Measurements from ENCODE around the gene ZBTB7B. TPM values are rescaled to one million over a fixed set of nuclear protein-coding genes. Genes with fewer than 3 reads are reported as not detected.

The ZBTB7B gene
- total RNA-seq, 1 donor from 2014 or later = 24.9 TPM

- peak; percentile 55 for DNase-seq
These were observed 1.3 kb downstream of the ZBTB7B start for GRCh38 chr1:155003766-155004351.

GRCh38 chr1:155004352-155005075 lies 1.9 kb downstream of the ZBTB7B start:
- no peak for DNase-seq

- DNase-seq = peak; percentile 58
These were observed 2.7 kb downstream of the ZBTB7B start for GRCh38 chr1:155005076-155006011.

GRCh38 chr1:155006601-155007101 lies 4.0 kb downstream of the ZBTB7B start:
- DNase-seq = peak; percentile 64

DNA sequence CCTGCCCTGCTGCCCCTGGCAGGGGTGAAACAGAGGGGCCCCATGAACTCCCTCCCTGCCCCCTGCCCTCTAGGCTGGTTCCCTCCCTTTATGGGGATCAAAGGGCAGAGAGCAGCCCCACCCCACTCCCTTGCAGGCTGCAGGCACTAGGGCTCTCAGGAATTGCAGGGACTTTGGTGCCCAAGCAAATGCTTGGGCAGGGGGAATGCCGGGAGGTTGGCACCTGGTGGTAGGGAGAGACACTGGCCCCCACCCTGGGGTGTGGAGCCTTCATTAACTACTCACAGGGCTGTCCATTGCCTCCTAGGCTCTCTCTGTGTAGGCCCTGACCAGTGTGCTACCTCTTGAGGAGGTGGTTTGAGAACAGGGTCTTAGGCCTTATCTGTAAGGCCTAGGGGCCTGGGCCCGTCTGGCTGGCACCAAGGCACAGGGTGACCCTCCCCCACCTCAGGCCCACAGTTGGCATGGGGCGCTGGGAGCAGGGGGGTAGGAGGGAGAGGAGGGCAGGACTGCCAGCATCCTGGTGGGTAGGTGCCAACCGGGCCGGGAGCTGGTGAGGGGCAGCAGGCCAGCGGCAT lies 4.7 kb downstream of the ZBTB7B start:
- DNase-seq = no peak

DNA sequence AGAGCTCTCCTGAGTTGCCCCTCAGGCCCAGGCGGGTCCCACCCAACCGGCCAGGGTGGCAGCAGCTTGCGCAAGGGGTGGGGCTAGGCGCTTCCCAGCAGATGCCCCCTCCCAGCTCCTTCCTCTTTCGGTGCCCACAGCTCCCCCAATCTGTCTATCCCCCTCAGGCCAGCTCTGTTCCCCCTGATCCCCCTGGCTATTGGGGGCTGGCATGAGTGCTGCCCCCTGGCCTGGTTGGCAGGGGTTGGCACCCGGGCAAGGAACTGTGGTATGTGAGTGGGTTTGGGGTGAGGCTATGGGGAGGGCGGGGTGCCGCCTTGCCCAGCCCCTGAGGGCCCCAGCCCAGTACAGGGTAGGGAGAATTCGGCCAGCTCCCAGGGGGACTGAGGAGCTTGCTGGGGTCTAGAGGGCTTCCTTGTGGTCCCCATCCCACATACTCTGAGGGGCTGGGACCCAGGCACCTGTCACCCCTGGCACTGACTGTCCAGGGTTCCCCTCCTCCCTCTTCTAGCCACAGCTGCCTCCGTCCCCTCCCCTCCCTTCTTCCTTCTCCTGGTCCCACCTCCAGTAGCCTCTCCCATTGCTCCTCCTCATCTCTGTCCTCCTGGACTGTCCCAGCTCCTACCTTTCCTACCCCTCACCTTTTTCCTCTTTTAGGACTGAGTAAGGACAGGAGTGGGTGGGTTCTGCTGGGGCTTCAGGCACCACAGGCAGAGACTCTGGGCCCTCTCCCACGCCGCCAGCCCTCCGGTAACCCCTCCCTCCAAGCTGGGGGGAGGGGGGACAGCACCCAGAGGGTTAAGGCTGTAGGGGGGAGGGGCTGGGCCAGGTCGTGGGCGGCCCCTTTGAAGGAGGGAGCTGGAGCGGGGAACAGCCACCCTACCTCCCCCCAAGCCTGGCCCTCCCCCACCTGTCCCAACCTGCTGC lies 5.7 kb downstream of the ZBTB7B start:
- no peak for DNase-seq

DNA sequence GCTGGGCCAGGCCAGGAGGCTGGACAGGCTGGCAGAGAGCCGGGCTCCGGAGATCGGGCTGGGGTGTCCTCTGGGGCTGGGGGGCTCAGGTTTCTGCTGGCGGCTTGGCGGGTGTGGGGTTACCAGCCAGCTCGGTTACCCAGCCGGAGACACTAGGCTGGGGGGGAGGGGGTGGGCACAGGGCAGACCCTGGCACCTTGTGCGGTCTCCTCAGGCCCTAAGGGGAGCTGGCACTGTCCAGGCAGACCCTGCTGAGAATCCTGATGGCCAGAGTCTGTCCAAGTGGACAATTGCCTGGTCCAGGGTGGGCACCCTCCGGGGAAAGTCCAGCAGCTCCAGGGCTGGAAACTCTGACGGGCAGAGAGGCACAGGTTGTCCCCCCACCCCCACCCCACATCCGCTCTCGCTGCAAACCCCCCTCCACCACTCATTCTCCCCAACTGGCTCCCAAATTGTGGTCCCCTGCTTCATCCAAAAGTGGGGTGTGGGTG lies 6.7 kb downstream of the ZBTB7B start:
- no peak for DNase-seq

GRCh38 chr1:155009742-155010141 lies 7.1 kb downstream of the ZBTB7B start:
- no peak for DNase-seq

DNA sequence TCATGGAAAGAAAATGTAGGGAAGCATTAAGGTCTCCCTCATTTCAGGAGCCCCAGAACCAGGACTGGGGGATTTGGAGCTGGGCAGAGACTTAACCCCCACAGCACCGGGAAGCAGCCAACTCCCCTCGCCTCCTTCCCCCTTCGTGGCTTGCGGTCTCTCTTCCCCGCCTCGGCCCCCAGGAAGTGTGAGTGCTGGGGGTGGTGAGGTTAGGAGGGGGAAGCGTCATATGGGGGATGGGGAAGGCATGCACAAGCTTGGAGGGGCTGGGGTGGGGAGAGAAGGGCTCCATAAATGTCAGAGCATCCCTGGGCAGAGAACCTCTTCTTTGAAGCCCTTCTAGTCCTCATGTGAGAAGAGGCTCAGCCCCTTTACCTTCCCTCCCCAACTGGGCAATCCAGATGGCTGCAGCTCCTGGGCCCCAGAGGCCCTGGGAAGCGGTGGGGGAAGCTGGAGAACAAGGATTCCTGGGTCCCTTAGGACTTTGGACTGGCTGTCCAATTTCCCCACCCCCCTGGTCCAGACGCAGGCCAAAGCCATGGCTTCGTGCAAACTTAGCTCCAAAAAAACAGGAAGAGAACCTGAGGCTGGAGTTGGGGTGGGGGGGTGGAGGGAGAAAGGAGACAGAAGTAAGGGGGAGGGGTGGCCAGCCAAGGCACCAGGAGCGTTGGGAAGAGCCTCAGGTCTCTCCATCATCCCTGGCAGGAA lies 7.8 kb downstream of the ZBTB7B start:
- no peak for DNase-seq

- DNase-seq = no peak
These were observed 8.4 kb downstream of the ZBTB7B start for GRCh38 chr1:155011004-155011416.

GRCh38 chr1:155011437-155012025 lies 8.9 kb downstream of the ZBTB7B start:
- no peak for DNase-seq

GRCh38 chr1:155012026-155012546 lies 9.5 kb downstream of the ZBTB7B start:
- peak; percentile 73 for DNase-seq

DNA sequence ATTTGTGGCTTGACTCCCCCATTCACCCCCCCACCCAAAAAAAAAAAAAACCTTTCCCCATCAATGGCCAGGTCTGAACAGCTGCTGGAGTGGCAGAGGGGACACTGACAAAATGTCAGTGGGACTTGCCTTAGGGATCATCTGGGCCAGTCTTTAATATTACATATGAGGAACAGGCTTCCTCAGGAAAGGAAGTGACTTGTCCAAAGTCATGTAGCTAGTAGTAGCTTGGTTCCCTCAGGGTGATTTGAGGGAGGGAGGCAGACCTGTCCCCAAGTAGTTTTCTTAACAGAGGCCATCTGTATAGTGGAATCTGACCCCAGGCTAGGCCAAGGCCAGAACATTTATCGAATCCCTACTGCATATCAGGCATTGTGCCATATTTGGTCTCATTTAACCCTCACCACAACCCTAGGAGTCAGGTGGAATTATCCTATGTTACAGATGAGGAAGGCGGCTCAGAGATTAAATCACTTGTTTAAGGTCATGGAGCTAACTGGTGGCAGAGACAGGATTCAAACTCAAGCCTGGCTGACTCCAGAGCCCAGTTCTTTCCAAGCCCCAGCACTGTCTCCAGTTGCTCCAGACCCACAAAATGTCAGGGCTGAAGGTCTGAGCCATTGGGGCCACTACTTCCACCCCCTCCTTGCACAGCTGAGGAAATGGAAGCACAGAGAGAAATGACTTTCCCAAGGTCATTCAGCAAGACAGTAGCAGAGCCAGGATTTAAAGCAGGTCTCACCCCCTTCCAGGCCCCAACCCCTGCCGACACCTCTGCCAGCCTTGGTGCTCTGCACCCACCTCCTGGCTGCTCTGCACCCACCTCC lies 10.4 kb downstream of the ZBTB7B start:
- no peak for DNase-seq

GRCh38 chr1:155013632-155014031 lies 11.0 kb downstream of the ZBTB7B start:
- DNase-seq = no peak

DNA sequence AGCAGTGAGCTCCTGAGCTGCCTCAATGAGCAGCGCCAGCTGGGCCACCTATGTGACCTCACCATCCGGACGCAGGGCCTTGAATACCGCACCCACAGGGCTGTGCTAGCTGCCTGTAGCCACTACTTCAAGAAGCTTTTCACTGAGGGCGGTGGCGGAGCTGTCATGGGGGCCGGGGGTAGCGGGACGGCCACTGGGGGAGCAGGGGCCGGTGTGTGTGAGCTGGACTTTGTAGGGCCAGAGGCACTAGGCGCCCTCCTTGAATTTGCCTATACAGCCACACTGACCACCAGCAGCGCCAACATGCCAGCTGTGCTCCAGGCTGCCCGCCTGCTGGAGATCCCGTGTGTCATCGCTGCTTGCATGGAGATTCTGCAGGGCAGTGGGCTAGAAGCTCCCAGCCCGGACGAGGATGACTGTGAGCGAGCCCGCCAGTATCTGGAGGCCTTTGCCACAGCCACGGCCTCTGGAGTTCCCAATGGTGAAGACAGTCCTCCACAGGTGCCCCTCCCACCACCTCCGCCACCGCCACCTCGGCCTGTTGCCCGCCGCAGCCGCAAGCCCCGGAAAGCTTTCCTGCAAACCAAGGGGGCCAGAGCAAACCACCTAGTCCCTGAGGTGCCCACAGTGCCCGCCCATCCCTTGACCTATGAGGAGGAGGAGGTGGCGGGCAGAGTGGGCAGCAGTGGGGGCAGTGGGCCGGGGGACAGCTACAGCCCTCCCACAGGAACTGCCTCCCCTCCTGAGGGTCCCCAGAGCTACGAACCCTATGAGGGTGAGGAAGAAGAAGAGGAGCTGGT lies 12.3 kb downstream of the ZBTB7B start:
- no peak for DNase-seq

GRCh38 chr1:155015527-155016230 lies 13.1 kb downstream of the ZBTB7B start:
- no peak for DNase-seq

DNA sequence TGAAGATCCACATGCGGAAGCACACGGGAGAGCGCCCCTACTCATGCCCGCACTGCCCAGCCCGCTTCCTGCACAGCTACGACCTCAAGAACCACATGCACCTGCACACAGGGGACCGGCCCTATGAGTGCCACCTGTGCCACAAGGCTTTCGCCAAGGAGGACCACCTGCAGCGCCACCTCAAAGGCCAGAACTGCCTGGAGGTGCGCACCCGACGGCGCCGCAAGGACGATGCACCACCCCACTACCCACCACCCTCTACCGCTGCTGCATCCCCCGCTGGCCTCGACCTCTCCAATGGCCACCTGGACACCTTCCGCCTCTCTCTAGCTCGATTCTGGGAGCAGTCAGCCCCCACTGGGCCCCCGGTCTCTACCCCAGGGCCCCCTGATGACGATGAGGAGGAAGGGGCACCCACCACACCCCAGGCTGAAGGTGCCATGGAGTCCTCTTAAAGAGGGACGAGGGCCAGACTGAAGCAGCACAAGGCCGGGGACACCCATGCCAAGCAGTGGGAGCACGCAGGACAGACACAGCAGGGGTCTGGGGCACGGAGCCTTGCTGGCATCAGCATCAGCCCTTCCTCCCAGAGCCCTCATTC lies 13.7 kb downstream of the ZBTB7B start:
- no peak for DNase-seq

All from tongue (tissue), 2 donors.